Effector memory CD8-positive, alpha-beta T cell (primary cell): Measurements from ENCODE around the gene GRIPAP1.
A peak's percentile ranks its signal among the peaks of the same experiment; 100 is the strongest.

Experiments used
- ATAC-seq: fragments of 150-1000 bp; cut with Tn5 transposase; replicated peaks from 2 replicates; pipeline ENCODE4 v1.10.0; 2021; ENCODE audit warnings: mild to moderate bottlenecking, moderate library complexity
- DNase-seq, 3 experiments: peaks; one replicate each; pipeline ENCODE4 v3.0.0; 2021
- H3K27ac Mint-ChIP-seq, 2 donors: one replicate each; pipeline ENCODE4 v1.8.0; 2022; ENCODE audit warnings: mild to moderate bottlenecking in 2 of 2, mixed read lengths in 2 of 2, moderate library complexity in 2 of 2
- H3K27me3 Mint-ChIP-seq, 2 donors: one replicate each; pipeline ENCODE4 v1.8.0; 2022; ENCODE audit warnings: mixed read lengths in 2 of 2
- H3K36me3 Mint-ChIP-seq: one replicate; pipeline ENCODE4 v1.8.0; 2022; ENCODE audit warnings: mild to moderate bottlenecking, moderate library complexity, mixed read lengths; ENCODE audit not compliant: insufficient read depth
- H3K4me1 Mint-ChIP-seq, 2 donors: one replicate each; pipeline ENCODE4 v1.8.0; 2022; ENCODE audit warnings: low read depth in 2 of 2, mixed read lengths in 2 of 2
- H3K4me3 Mint-ChIP-seq, 2 donors: one replicate each; pipeline ENCODE4 v1.8.0; 2022; ENCODE audit warnings: mild to moderate bottlenecking in 2 of 2, mixed read lengths in 2 of 2, moderate library complexity in 2 of 2
- H3K9me3 Mint-ChIP-seq, 2 donors: one replicate each; pipeline ENCODE4 v1.8.0; 2022; ENCODE audit warnings: mixed read lengths in 2 of 2

The GRIPAP1 gene

GRCh38 chrX:48966796-48967579 lies 35.1 kb downstream of the GRIPAP1 start:
- Mint-ChIP-seq H3K36me3 (peaks cover 4% of the 10 kb centered on the region), H3K4me1 (peaks cover 4 to 8% of the 10 kb centered on the region in 2 donors), H3K27ac (no peak overlapping the region), H3K27me3 (no peaks in the 10 kb centered on the region), H3K4me3 (no peak overlapping the region), H3K9me3 (no peaks in the 10 kb centered on the region)
- ATAC-seq (no peak), DNase-seq (no peak)

- no peak for ATAC-seq
- Mint-ChIP-seq H3K4me3 (no peak overlapping the region), H3K27me3 (no peaks in the 10 kb centered on the region), H3K9me3 (no peaks in the 10 kb centered on the region), H3K27ac (no peak overlapping the region), H3K4me1 (peaks cover 3 to 4% of the 10 kb centered on the region in 2 donors), H3K36me3 (peaks cover 4% of the 10 kb centered on the region)
- DNase-seq = no peak
Measured at GRCh38 chrX:48965959-48966358, 36.1 kb downstream of the GRIPAP1 start.

GRCh38 chrX:48961585-48962091 lies 40.4 kb downstream of the GRIPAP1 start:
- H3K27me3 Mint-ChIP-seq = no peaks in the 10 kb centered on the region
- H3K9me3 Mint-ChIP-seq = no peaks in the 10 kb centered on the region
- no peak for DNase-seq
- H3K36me3 Mint-ChIP-seq = peaks cover 24% of the 10 kb centered on the region
- ATAC-seq = no peak
- H3K4me1 Mint-ChIP-seq = peaks cover 6 to 8% of the 10 kb centered on the region in 2 donors
- H3K27ac Mint-ChIP-seq = peak overlapping the region; percentile 65 to 68
- no peak overlapping the region for H3K4me3 Mint-ChIP-seq

- H3K27me3 Mint-ChIP-seq = no peaks in the 10 kb centered on the region
- peaks cover 34% of the 10 kb centered on the region for H3K36me3 Mint-ChIP-seq
- peak overlapping the region in 1 of 2 donors; percentile 61 for H3K4me3 Mint-ChIP-seq
- H3K4me1 Mint-ChIP-seq = peaks cover 6 to 12% of the 10 kb centered on the region in 2 donors
- ATAC-seq = no peak
- no peaks in the 10 kb centered on the region for H3K9me3 Mint-ChIP-seq
- peak overlapping the region; percentile 69 to 100 for H3K27ac Mint-ChIP-seq
- no peak for DNase-seq
Measured at GRCh38 chrX:48960291-48960690, 41.8 kb downstream of the GRIPAP1 start.

- Mint-ChIP-seq H3K9me3 (no peaks in the 10 kb centered on the region), H3K4me3 (peak overlapping the region; percentile 94 to 97), H3K36me3 (peaks cover 45% of the 10 kb centered on the region), H3K4me1 (peaks cover 14 to 21% of the 10 kb centered on the region in 2 donors), H3K27me3 (no peaks in the 10 kb centered on the region), H3K27ac (peak overlapping the region; percentile 100)
- no peak for ATAC-seq
- peak in 1 of 3 experiments; percentile 27 for DNase-seq
Measured at GRCh38 chrX:48958635-48959094, 43.4 kb downstream of the GRIPAP1 start.

- Mint-ChIP-seq H3K27me3 (no peaks in the 10 kb centered on the region), H3K27ac (peak overlapping the region; percentile 100), H3K9me3 (no peaks in the 10 kb centered on the region), H3K36me3 (peaks cover 51% of the 10 kb centered on the region), H3K4me1 (peaks cover 17 to 26% of the 10 kb centered on the region in 2 donors), H3K4me3 (peak overlapping the region; percentile 94 to 97)
- DNase-seq = peak; percentile 88 to 90 (median 89)
- ATAC-seq = peak; percentile 74
Measured at GRCh38 chrX:48957827-48958634, 44.0 kb downstream of the GRIPAP1 start.

GRCh38 chrX:48957477-48957826 lies 44.6 kb downstream of the GRIPAP1 start, which contains the start of gene OTUD5:
Gene OTUD5 (minus strand): TSS chrX:48957607. CDS start chrX:48957570, 37 bp downstream.
- Mint-ChIP-seq H3K9me3 (no peaks in the 10 kb centered on the region), H3K27me3 (no peaks in the 10 kb centered on the region), H3K4me3 (peak within 1 kb of the TSS; percentile 94 to 97), H3K36me3 (peaks cover 55% of the 10 kb centered on the region), H3K4me1 (peaks cover 19 to 31% of the 10 kb centered on the region in 2 donors), H3K27ac (peak within 1 kb of the TSS; percentile 100)
- ATAC-seq = peak; percentile 53
- DNase-seq = peak; percentile 66 to 69 (median 66)

- H3K9me3 Mint-ChIP-seq = no peaks in the 10 kb centered on the region
- peak overlapping the region; percentile 64 to 79 for H3K4me3 Mint-ChIP-seq
- DNase-seq (peak; percentile 51 to 62 (median 59)), ATAC-seq (peak; percentile 30)
- peaks cover 24 to 34% of the 10 kb centered on the region in 2 donors for H3K4me1 Mint-ChIP-seq
- H3K27ac Mint-ChIP-seq = peak overlapping the region; percentile 94 to 100
- peaks cover 55% of the 10 kb centered on the region for H3K36me3 Mint-ChIP-seq
- H3K27me3 Mint-ChIP-seq = no peaks in the 10 kb centered on the region
Measured at GRCh38 chrX:48956728-48957414, 45.2 kb downstream of the GRIPAP1 start.

- ATAC-seq (no peak), DNase-seq (no peak)
- Mint-ChIP-seq H3K9me3 (no peaks in the 10 kb centered on the region), H3K27ac (no peak overlapping the region), H3K4me3 (no peak overlapping the region), H3K27me3 (no peaks in the 10 kb centered on the region), H3K36me3 (peaks cover 36% of the 10 kb centered on the region), H3K4me1 (peaks cover 17 to 34% of the 10 kb centered on the region in 2 donors)
Measured at GRCh38 chrX:48948589-48948988, 53.5 kb downstream of the GRIPAP1 start.

- Mint-ChIP-seq H3K4me1 (peaks cover 27 to 34% of the 10 kb centered on the region in 2 donors), H3K9me3 (no peaks in the 10 kb centered on the region), H3K27ac (peak overlapping the region; percentile 74 to 81), H3K27me3 (no peaks in the 10 kb centered on the region), H3K36me3 (peaks cover 43% of the 10 kb centered on the region), H3K4me3 (peak overlapping the region in 1 of 2 donors; percentile 42)
- DNase-seq (peak in 2 of 3 experiments; percentile 39 to 47), ATAC-seq (peak; percentile 67)
Measured at GRCh38 chrX:48945517-48946348, 56.3 kb downstream of the GRIPAP1 start.

GRCh38 chrX:48942895-48943294 lies 59.2 kb downstream of the GRIPAP1 start:
- Mint-ChIP-seq H3K9me3 (no peaks in the 10 kb centered on the region), H3K4me1 (peaks cover 48% of the 10 kb centered on the region in 2 donors), H3K4me3 (peak overlapping the region; percentile 73 to 74), H3K27ac (peak overlapping the region; percentile 92 to 93), H3K27me3 (no peaks in the 10 kb centered on the region), H3K36me3 (peaks cover 57% of the 10 kb centered on the region)
- no peak for ATAC-seq
- no peak for DNase-seq

GRCh38 chrX:48940404-48940955 lies 61.6 kb downstream of the GRIPAP1 start:
- H3K36me3 Mint-ChIP-seq = peaks cover 66% of the 10 kb centered on the region
- peaks cover 51 to 54% of the 10 kb centered on the region in 2 donors for H3K4me1 Mint-ChIP-seq
- peak overlapping the region; percentile 83 to 89 for H3K4me3 Mint-ChIP-seq
- H3K27me3 Mint-ChIP-seq = no peaks in the 10 kb centered on the region
- no peaks in the 10 kb centered on the region for H3K9me3 Mint-ChIP-seq
- ATAC-seq = no peak
- no peak for DNase-seq
- peak overlapping the region; percentile 96 to 97 for H3K27ac Mint-ChIP-seq
